Pancreas (tissue), 10 donors: Measurements from ENCODE around the gene TTLL3. TPM values are rescaled to one million over a fixed set of nuclear protein-coding genes. Genes with fewer than 3 reads are reported as not detected.
A peak's percentile ranks its signal among the peaks of the same experiment; 100 is the strongest.

Source experiments
- ATAC-seq, 4 donors: fragments of 200-7000 bp; cut with Tn5 transposase; one replicate each; pipeline versions ENCODE4 v1.8.0 to v1.9.1; 2020; ENCODE audit warnings: mild to moderate bottlenecking in 4 of 4, moderate library complexity in 4 of 4
- DNase-seq, 6 donors: peaks; one replicate each; pipeline ENCODE4 v3.0.0-alpha.2; 2020
- FAIRE-seq: peaks from 2 replicates; lab custom pipeline; 2012; peaks lifted over from hg19 to GRCh38; lab: Jason Lieb, UNC
- H3K27ac ChIP-seq, 4 donors: fragments of 200-600 bp; sonication (generic); 1 replicate in 3 of 4; 2 replicates in 1 of 4; pipeline versions ENCODE4 v1.5.0 to v1.8.0; 2020
- H3K27me3 ChIP-seq, 4 donors: fragments of 200-600 bp; one replicate each; pipeline ENCODE4 v1.8.0; 2021
- H3K36me3 ChIP-seq, 3 donors: fragments of 200-600 bp; sonication (generic) in 1 of 3; one replicate each; pipeline versions ENCODE4 v1.5.0 to v1.8.0; 2020 to 2021
- H3K4me1 ChIP-seq, 3 donors: fragments of 200-600 bp; one replicate each; pipeline ENCODE4 v1.8.0; 2021
- H3K4me3 ChIP-seq, 4 donors: fragments of 200-600 bp; sonication (generic) in 2 of 4; one replicate each; pipeline versions ENCODE4 v1.5.0 to v1.8.0; 2020 to 2021
- H3K9me3 ChIP-seq, 4 donors: fragments of 200-600 bp; one replicate each; pipeline ENCODE4 v1.8.0; 2021
- WGBS, 2 donors: extraction: QIAGEN DNeasy Blood & Tissue Kit; methylation state at CpG; one replicate each; pipeline ENCODE4 v1.1.7; 2013; 5-methylcytosine and 5-hydroxymethylcytosine counted together
- intact Hi-C, 3 donors: fragments of 100-400 bp; cut with DNase I; formaldehyde crosslinking; loops; one replicate each; pipeline versions ENCODE4 v1.11.1 to v1.14.2; 2022
- polyA plus RNA-seq, 2 donors: library from polyadenylated mRNA; stranded (reverse); fragments of 200-250 nt; gene quantifications; one replicate each; pipeline ENCODE4 v1.2.3, GENCODE V29; 2013
- total RNA-seq, 6 donors: library from RNA; stranded (reverse); fragmentation: NEBNext Ultra II Directional in 4 of 6; extraction: Animal tissue kit (Norgen Biotek cat#: 25700) in 4 of 6; gene quantifications; one replicate each; pipeline versions ENCODE4 v1.2.1 to v1.2.4, GENCODE V29; 2021 to 2023
- TF ChIP-seq, protein P1 (sequence below), 4 donors: fragments of 200-600 bp; sonication (generic) in 3 of 4; IDR thresholded peaks; one replicate each; pipeline versions ENCODE4 v1.5.0 to v1.8.0; 2021; ENCODE audit warnings: antibody characterized with exemption in 4 of 4
- donor health status: healthy with polysubstance abuse.
- donor health status: DM: no; HTN: no; CAD: no; lungs with moderate emphysema.
- donor health status: DM: no; HTN: no; CAD: no.
- donor health status: control.
- donor health status: control.
- donor health status: Bipolar disorder and iron deficiency.
- donor health status: DM: yes; HTN: yes; CAD: no.
- donor health status: DM: no; HTN: no; CAD: no.
- donor health status: DM: no; HTN: no; CAD: no.
- donor health status: DM: yes; HTN: yes; CAD: no.

Gene TTLL3
- total and polyA plus RNA-seq, 8 donors = 9.2 to 104 (median 19.6) TPM

DNA sequence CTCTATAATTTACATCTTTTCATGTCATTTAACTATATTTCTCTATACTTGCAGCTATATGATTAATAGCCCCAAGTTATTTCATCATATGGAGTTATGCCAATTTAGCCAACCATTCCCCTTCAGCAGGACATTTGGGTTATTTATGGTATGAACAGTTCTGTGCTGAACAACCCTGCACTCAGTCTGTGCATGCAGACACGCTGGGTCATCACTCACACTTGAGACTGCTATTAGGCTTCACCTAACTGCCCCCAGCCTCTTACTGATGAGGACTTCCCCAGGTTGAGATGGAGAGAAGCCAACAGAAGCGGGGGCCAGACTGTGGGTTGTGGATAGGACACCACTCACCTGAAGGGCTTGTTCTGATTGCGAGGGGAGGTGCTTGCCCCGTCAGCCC lies 25.1 kb upstream of the TTLL3 start:
- TF ChIP-seq, protein P1, sequence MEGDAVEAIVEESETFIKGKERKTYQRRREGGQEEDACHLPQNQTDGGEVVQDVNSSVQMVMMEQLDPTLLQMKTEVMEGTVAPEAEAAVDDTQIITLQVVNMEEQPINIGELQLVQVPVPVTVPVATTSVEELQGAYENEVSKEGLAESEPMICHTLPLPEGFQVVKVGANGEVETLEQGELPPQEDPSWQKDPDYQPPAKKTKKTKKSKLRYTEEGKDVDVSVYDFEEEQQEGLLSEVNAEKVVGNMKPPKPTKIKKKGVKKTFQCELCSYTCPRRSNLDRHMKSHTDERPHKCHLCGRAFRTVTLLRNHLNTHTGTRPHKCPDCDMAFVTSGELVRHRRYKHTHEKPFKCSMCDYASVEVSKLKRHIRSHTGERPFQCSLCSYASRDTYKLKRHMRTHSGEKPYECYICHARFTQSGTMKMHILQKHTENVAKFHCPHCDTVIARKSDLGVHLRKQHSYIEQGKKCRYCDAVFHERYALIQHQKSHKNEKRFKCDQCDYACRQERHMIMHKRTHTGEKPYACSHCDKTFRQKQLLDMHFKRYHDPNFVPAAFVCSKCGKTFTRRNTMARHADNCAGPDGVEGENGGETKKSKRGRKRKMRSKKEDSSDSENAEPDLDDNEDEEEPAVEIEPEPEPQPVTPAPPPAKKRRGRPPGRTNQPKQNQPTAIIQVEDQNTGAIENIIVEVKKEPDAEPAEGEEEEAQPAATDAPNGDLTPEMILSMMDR (IDR thresholded peaks at IDR 0.05) = no peak
- Histone ChIP-seq H3K36me3 (peaks cover 0 to 36% (median 0%) of the 10 kb centered on the region in 3 donors), H3K9me3 (no peaks in the 10 kb centered on the region), H3K27me3 (no peaks in the 10 kb centered on the region), H3K4me3 (no peak overlapping the region), H3K27ac (no peak overlapping the region), H3K4me1 (no peaks in the 10 kb centered on the region)
- ATAC-seq = no peak
- no peak for DNase-seq
- WGBS, 2 donors = 89 to 93% methylated on average over 4 of the region's 4 CpGs
- intact Hi-C loops = no loop called here
- no peak for FAIRE-seq

DNA sequence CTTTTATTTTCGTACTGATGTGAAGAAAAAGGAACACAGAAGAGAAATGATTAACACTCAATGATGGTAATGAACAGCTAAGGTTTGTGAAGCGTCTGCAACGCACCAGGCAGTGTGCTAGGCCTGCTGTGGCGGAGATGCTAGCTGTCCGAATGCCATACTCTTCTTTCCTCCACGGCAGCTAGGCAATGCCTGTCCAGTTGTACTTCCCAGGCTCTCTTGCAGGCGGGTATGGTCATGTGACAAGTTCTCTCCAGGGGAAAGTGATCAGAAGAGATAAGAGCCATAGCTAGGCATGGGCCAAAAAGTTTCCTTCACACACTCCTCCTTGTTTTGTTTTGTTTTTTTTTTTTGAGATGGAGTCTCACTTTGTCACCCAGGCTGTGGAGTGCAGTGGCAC lies 24.5 kb upstream of the TTLL3 start:
- peaks cover 0 to 36% (median 0%) of the 10 kb centered on the region in 3 donors for H3K36me3 ChIP-seq
- DNase-seq (no peak), ATAC-seq (peak in 1 of 4 donors; percentile 23), FAIRE-seq (no peak)
- no peaks in the 10 kb centered on the region for H3K27me3 ChIP-seq
- H3K4me3 ChIP-seq = no peak overlapping the region
- H3K4me1 ChIP-seq = no peaks in the 10 kb centered on the region
- TF ChIP-seq, protein P1 (IDR thresholded peaks at IDR 0.05) = no peak
- WGBS, 2 donors = 68 to 77% methylated on average over 7 of the region's 7 CpGs
- intact Hi-C loops = no loop called here
- no peaks in the 10 kb centered on the region for H3K9me3 ChIP-seq
- no peak overlapping the region for H3K27ac ChIP-seq

DNA sequence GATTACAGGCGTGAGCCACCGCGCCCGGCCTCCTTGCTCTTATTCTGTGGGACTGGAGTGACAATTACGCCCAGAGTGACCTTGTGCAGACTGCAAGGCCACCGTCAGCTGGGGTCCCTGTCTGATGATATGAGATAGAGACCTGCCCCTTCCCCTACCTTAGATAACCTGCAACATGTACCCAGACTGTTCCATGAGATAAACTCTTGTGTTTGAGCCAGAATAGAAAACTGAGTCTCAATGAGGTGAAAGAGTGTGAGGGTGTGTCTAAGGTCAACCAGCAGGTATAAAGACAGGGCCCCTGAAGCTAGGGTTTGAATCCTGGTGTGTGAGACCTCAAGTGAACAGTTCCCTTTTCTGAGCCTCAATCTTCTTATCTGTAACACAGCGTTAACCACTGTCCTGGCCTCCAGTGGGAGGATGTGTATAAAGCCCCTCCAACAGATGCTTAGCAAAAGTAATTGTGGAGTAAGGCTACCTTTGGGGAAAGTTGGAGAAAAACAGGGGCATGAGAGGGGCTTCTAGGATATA lies 23.8 kb upstream of the TTLL3 start:
- intact Hi-C loops = no loop called here
- Histone ChIP-seq H3K4me3 (no peak overlapping the region), H3K27ac (no peak overlapping the region), H3K9me3 (no peaks in the 10 kb centered on the region), H3K36me3 (peaks cover 0 to 36% (median 0%) of the 10 kb centered on the region in 3 donors), H3K4me1 (no peaks in the 10 kb centered on the region), H3K27me3 (no peaks in the 10 kb centered on the region)
- 90 to 93% methylated on average over 7 of the region's 7 CpGs for WGBS, 2 donors
- DNase-seq (no peak), FAIRE-seq (no peak), ATAC-seq (no peak)
- TF ChIP-seq, protein P1 (IDR thresholded peaks at IDR 0.05) = no peak

DNA sequence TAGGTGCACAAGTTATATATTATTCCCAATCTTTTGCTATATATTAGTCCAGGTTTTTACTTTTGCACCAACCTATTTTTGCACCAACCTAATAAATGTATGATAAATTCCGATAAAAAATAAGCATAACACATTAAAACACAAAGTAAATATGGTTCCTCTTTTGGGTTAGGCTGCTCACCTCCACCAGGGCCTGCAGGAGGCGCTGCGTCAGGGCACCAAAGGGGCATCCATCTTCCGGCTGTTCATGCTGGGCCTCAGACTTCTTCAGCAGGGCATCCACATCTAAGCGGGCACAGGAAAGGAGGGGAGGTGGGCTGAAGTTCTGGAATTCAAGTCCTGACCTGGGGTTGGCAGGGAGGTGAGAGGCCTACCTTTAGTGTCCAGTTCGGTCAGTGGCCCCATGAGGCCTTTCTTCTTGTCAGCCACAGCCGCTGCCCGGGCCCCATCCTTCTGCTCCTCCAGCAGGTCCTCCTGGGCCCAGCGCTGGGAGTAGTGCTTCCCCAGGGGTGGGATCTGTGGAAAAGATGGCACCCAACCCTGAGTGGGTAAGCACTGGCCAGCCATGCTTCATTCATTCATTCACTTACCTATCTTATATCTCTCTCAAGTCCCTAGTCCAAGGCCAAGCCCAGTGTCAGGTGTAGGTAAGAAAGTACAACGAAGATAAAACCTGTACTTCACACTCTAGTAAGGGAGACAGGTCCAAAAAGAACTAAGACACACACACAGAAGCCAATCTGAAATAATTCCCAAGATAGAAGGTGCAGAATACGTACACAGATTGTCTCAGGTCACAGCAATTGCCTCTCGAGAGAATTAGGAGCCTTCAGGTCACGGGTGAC lies 23.0 kb upstream of the TTLL3 start:
- no peak for FAIRE-seq
- no peak overlapping the region for H3K27ac ChIP-seq
- TF ChIP-seq, protein P1 (IDR thresholded peaks at IDR 0.05) = no peak
- H3K4me1 ChIP-seq = peaks cover 0 to 4% (median 3%) of the 10 kb centered on the region in 3 donors
- ATAC-seq = no peak
- no peak for DNase-seq
- H3K9me3 ChIP-seq = no peaks in the 10 kb centered on the region
- intact Hi-C loops = no loop called here
- peaks cover 0 to 34% (median 0%) of the 10 kb centered on the region in 3 donors for H3K36me3 ChIP-seq
- H3K4me3 ChIP-seq = no peak overlapping the region
- no peaks in the 10 kb centered on the region for H3K27me3 ChIP-seq
- 80 to 85% methylated on average over 13 of the region's 13 CpGs for WGBS, 2 donors

DNA sequence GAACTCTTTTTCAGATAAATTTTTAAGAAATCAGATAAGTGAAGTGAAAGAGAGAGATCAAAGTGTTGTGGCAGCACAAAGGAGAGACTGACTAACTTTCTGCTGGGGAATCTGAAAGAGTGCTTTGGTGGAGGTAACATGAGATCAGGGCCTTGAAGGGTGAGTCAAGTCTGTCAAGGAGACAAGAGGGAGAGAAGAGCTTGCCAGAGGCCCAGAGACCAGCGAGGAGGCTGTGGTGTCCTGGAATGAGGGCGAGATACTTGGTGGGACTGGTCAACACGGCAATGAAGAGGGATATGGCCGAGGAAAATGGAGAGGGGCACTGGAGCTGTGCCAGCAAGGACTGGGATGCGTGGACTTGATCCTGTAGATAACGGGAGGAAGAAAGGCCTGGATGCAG lies 22.3 kb upstream of the TTLL3 start:
- Histone ChIP-seq H3K4me3 (no peak overlapping the region), H3K9me3 (no peaks in the 10 kb centered on the region), H3K36me3 (peaks cover 0 to 28% (median 0%) of the 10 kb centered on the region in 3 donors), H3K27ac (no peak overlapping the region), H3K4me1 (peaks cover 0 to 4% (median 3%) of the 10 kb centered on the region in 3 donors), H3K27me3 (no peaks in the 10 kb centered on the region)
- intact Hi-C loops = no loop called here
- TF ChIP-seq, protein P1 (IDR thresholded peaks at IDR 0.05) = no peak
- FAIRE-seq (no peak), ATAC-seq (no peak), DNase-seq (no peak)
- WGBS, 2 donors = 90 to 95% methylated on average over 6 of the region's 6 CpGs
